Retinal pigment epithelial cell (primary cell): ENCODE results near the gene APOA4.

Experiments
- DNase-seq: peaks from one replicate; pipeline ENCODE4 v3.0.0-alpha.2; 2010; ENCODE audit warnings: low read depth
- H3K4me3 ChIP-seq: 2 replicates; pipeline ENCODE4 v1.5.1; 2011; ENCODE audit warnings: mild to moderate bottlenecking, low read length, control low read depth, moderate library complexity
- TF ChIP-seq, protein P1 (sequence below): conservative IDR thresholded peaks from 2 replicates; pipeline ENCODE4 v1.5.1; 2011; ENCODE audit warnings: low read depth, low read length, control low read depth, inconsistent platforms

The APOA4 gene

DNA sequence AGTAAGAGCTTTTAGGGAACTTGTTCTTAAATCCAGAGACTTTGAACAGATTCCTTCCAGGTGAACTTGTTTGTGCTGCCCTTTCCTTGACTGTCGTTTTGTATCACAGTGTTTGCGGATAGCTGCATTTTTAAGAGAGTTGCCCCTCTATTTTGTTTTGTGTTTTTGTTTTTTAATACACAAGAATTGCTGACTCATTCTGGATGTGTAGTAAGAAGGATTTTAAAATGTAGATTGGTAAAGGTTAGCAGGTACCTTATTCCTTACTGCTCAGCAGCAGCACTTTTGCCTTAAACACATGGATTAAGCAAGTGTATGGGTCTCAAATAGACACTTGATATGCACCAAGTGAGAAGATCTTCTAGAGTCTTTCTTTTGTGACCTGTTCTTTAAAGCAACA, 22.5 kb downstream of the APOA4 start:
- no peak for DNase-seq
- no peak overlapping the region for H3K4me3 ChIP-seq
- TF ChIP-seq, protein P1, sequence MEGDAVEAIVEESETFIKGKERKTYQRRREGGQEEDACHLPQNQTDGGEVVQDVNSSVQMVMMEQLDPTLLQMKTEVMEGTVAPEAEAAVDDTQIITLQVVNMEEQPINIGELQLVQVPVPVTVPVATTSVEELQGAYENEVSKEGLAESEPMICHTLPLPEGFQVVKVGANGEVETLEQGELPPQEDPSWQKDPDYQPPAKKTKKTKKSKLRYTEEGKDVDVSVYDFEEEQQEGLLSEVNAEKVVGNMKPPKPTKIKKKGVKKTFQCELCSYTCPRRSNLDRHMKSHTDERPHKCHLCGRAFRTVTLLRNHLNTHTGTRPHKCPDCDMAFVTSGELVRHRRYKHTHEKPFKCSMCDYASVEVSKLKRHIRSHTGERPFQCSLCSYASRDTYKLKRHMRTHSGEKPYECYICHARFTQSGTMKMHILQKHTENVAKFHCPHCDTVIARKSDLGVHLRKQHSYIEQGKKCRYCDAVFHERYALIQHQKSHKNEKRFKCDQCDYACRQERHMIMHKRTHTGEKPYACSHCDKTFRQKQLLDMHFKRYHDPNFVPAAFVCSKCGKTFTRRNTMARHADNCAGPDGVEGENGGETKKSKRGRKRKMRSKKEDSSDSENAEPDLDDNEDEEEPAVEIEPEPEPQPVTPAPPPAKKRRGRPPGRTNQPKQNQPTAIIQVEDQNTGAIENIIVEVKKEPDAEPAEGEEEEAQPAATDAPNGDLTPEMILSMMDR, result no peak

DNA sequence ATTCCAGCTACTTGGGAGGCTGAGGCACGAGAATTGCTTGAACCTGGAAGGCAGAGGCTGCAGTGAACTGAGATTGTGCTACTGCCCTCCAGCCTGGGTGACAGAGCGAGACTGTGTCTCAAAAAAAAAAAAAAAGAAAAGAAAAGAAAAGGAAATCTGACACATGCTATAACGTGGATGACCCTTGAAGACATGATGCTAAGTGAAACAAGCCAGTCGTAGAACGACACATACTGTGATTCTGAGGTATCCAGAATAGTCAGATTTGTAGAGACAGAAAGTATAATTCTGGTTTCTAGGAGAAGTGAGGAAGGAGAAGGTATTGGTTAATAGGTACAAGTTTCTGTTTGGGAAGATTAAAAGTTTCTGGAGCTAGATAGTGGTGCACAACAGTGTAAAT, 24.7 kb downstream of the APOA4 start:
- no peak overlapping the region for H3K4me3 ChIP-seq
- no peak for DNase-seq
- TF ChIP-seq, protein P1, result no peak

DNA sequence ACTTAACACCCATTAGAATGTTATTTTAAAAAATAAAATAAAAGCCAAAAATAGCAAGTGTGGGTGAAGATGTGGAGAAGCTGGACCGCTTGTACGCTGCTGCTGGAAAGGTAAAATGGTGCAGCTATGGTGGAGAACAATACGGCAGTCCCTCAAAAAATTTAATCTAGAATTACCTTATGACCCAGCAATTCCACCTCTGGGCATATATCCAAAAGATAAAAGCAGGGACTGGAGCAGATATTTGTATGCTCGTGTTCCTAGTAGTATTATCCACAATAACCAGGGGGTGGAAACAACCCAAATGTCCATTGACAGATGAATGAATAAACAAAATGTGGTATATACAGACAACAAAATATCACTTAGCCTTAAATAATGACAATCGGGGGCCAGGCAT, 25.3 kb downstream of the APOA4 start:
- TF ChIP-seq, protein P1, result no peak
- no peak for DNase-seq
- no peak overlapping the region for H3K4me3 ChIP-seq

DNA sequence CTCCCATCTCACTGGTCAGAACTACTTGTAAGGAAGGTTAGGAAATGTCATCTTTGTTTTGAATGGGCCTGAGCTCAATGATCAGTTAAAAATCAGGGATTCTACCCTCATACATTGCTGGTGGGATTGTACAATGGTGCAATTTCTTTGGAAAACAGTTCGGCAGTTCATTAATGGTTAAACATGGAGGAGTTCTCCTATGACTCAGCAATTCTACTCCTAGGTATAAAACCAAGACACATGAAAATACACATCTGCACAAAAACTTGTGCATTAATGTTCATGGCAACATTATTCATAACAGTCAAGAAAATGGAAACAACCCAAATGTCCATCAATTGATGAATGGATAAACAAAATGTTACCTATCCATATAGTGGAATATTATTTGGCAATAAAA, 26.6 kb downstream of the APOA4 start:
- H3K4me3 ChIP-seq, result no peak overlapping the region
- DNase-seq, result no peak
- TF ChIP-seq, protein P1, result no peak

DNA sequence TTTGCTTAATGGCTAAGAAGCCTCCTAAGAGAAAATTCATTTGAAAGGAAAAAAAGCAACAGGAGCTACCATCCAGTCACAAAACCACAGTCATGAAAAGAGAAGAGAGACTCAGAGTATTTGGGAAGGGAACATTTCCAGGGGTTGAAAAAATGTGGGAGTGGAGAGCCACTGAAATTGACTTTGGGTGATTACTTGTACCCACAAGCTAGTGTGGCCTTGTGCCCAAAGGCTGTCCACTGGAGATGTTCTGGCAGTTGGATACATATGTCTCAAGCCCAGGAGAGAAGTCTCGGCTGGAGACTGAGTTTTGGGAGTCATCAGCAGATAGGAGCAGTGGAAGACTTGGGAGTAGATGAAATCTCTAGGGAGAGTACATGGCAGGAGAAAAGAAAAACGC, 28.3 kb downstream of the APOA4 start:
- TF ChIP-seq, protein P1, result no peak
- no peak overlapping the region for H3K4me3 ChIP-seq
- no peak for DNase-seq

DNA sequence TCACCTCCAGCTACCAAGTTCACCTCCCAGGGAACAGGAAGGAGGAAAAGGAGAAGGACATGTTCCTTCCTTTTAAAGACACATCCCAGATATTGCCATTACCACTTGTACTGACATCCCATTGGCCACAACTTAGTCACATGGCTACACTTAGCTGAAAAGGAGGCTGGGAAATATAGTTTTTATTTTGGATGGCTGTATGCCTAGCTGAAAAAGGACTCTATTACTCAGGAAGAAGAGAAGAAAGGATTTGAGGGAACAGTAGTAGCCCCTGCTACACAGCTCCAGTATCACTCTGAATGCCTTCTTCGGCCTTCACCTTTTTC, 29.4 kb downstream of the APOA4 start:
- DNase-seq, result no peak
- TF ChIP-seq, protein P1, result no peak
- no peak overlapping the region for H3K4me3 ChIP-seq

DNA sequence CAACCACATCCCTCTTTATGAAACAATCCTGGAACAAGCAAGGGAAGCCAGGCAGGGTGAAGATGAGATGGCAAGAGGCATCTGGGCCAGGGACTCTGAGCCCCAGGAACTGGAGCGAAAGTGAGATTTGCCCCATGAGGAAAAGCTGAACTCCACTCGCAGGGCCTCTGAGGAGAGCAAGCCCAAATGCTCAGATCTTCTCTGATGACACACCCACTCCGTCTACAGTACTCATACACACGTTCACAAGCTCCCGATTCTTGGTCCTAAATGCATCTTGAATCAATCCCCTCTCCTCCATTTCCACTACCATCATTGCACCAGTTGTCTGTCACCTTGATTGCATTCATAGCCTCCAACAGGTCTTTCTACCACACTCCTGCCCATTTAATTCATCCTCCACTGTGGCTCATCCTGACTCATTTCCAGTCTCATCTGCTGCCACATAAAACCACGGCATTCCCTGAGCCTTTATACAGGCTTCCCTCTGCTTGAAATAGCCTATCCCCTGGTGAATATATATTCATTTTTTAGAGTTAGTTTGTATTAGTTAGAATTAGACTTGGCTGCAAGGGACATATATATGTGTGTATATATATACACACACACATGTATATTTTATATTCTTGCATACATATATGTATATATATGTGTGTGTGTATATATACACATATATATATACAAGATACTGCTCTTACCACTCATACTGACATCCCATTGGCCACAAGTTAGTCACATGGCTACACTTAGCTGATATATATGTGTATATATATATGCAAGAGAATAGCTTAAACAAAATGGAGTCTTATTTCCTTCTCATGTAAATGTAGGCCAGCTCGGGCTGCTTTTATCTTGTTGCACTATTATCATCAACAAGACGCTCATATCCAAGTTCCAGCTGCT, 30.0 kb downstream of the APOA4 start:
- H3K4me3 ChIP-seq, result no peak overlapping the region
- TF ChIP-seq, protein P1, result no peak
- no peak for DNase-seq
